WTC11 (cell line): ENCODE results near the gene CACNA1A. TPM values are rescaled to one million over a fixed set of nuclear protein-coding genes. Genes with fewer than 3 reads are reported as not detected.

Source experiments
- ATAC-seq: fragments of 200-7000 bp; cut with Tn5 transposase; 2 replicates; pipeline ENCODE4 v1.10.0; 2021; ENCODE audit warnings: mild to moderate bottlenecking, moderate library complexity
- CTCF ChIA-PET: fragments of 300-600 bp; sonication (Branson Sonifier 250); formaldehyde crosslinking; loops from one replicate; lab custom pipeline; 2021; ENCODE audit warnings: antibody characterized with exemption; lab: Charles Lee
- POLR2A ChIA-PET: fragments of 350-600 bp; sonication (Branson Sonifier 250); formaldehyde crosslinking; loops from one replicate; lab custom pipeline; 2021; ENCODE audit warnings: antibody characterized with exemption; lab: Charles Lee
- DNase-seq: peaks from one replicate; pipeline ENCODE4 v3.0.0; 2021; ENCODE audit warnings: low spot score
- H3K27ac Mint-ChIP-seq: 2 replicates; pipeline ENCODE4 v1.8.0; 2021; ENCODE audit warnings: mixed read lengths
- H3K27me3 Mint-ChIP-seq: 2 replicates; pipeline ENCODE4 v1.8.0; 2021; ENCODE audit warnings: low read depth, mild to moderate bottlenecking, moderate library complexity, mixed read lengths
- H3K36me3 Mint-ChIP-seq: 2 replicates; pipeline ENCODE4 v1.8.0; 2021; ENCODE audit warnings: mixed read lengths
- H3K4me1 Mint-ChIP-seq: 2 replicates; pipeline ENCODE4 v1.8.0; 2022; ENCODE audit warnings: mixed read lengths
- H3K4me3 Mint-ChIP-seq: 2 replicates; pipeline ENCODE4 v1.8.0; 2021; ENCODE audit warnings: mild to moderate bottlenecking, moderate library complexity, mixed read lengths
- H3K9me3 Mint-ChIP-seq: 2 replicates; pipeline ENCODE4 v1.8.0; 2021; ENCODE audit warnings: mixed read lengths
- ATF1 ChIP-seq: sonication (generic); formaldehyde crosslinking; IDR thresholded peaks from 2 replicates; pipeline ENCODE4 v1.8.1; 2023; ENCODE audit warnings: mild to moderate bottlenecking, moderate library complexity, missing genetic modification reagents
- ETV6 ChIP-seq: sonication (generic); formaldehyde crosslinking; IDR thresholded peaks from 2 replicates; pipeline ENCODE4 v1.8.1; 2022; ENCODE audit warnings: mild to moderate bottlenecking, missing genetic modification reagents
- MXD4 ChIP-seq: fragments of 250-450 bp; sonication (Bioruptor Pico); IDR thresholded peaks from 2 replicates; pipeline ENCODE4 v1.8.0; 2021; ENCODE audit warnings: mild to moderate bottlenecking, moderate library complexity, borderline replicate concordance
- MYBL2 ChIP-seq: sonication (generic); formaldehyde crosslinking; IDR thresholded peaks from 2 replicates; pipeline ENCODE4 v1.8.1; 2023; ENCODE audit warnings: mild to moderate bottlenecking, moderate library complexity, missing genetic modification reagents
- NR1H2 ChIP-seq: sonication (generic); formaldehyde crosslinking; IDR thresholded peaks from 2 replicates; pipeline ENCODE4 v1.9.0; 2021; ENCODE audit warnings: mild to moderate bottlenecking, moderate library complexity, missing genetic modification reagents
- PRRX2 ChIP-seq: fragments of 250-450 bp; sonication (Bioruptor Pico); IDR thresholded peaks from 2 replicates; pipeline ENCODE4 v1.8.0; 2021; ENCODE audit warnings: mild to moderate bottlenecking
- SMAD3 ChIP-seq: sonication (generic); formaldehyde crosslinking; IDR thresholded peaks from 2 replicates; pipeline ENCODE4 v1.8.0; 2022; ENCODE audit warnings: missing genetic modification reagents, mild to moderate bottlenecking, borderline replicate concordance
- TEAD1 ChIP-seq: sonication (generic); formaldehyde crosslinking; IDR thresholded peaks from 2 replicates; pipeline ENCODE4 v1.8.0; 2022; ENCODE audit warnings: mild to moderate bottlenecking, missing genetic modification reagents
- ZNF423 ChIP-seq: fragments of 250-450 bp; sonication (Bioruptor Pico); IDR thresholded peaks from 2 replicates; pipeline ENCODE4 v2.1.2; 2022; ENCODE audit warnings: mild to moderate bottlenecking, moderate library complexity
- total RNA-seq: library from RNA; stranded (reverse); gene quantifications from 3 replicates; pipeline ENCODE4 v1.2.3, GENCODE V29; 2021
- TF ChIP-seq, protein P1 (sequence below): sonication (generic); formaldehyde crosslinking; IDR thresholded peaks from 2 replicates; pipeline ENCODE4 v1.8.0; 2022; ENCODE audit warnings: missing genetic modification reagents
- TF ChIP-seq, protein P2 (sequence below): sonication (generic); formaldehyde crosslinking; IDR thresholded peaks from 2 replicates; pipeline ENCODE4 v1.8.0; 2023; ENCODE audit warnings: missing genetic modification reagents, mild to moderate bottlenecking, borderline replicate concordance
- TF ChIP-seq, protein P3 (sequence below): fragments of 250-450 bp; sonication (Bioruptor Pico); IDR thresholded peaks from 2 replicates; pipeline ENCODE4 v1.9.0; 2021; ENCODE audit warnings: moderate library complexity, mild to moderate bottlenecking, inconsistent platforms, borderline replicate concordance
- TF ChIP-seq, protein P4 (sequence below): sonication (generic); formaldehyde crosslinking; IDR thresholded peaks from 2 replicates; pipeline ENCODE4 v1.8.0; 2023; ENCODE audit warnings: missing genetic modification reagents
- TF ChIP-seq, protein P5 (sequence below): sonication (generic); formaldehyde crosslinking; IDR thresholded peaks from 2 replicates; pipeline ENCODE4 v1.8.0; 2023; ENCODE audit warnings: mild to moderate bottlenecking, missing genetic modification reagents
- TF ChIP-seq, protein P6 (sequence below): sonication (generic); formaldehyde crosslinking; IDR thresholded peaks from 2 replicates; pipeline ENCODE4 v1.8.1; 2023; ENCODE audit warnings: mild to moderate bottlenecking, moderate library complexity, missing genetic modification reagents

Gene CACNA1A
- total RNA-seq, 1 experiment from 2014 or later: 28.9 TPM

DNA sequence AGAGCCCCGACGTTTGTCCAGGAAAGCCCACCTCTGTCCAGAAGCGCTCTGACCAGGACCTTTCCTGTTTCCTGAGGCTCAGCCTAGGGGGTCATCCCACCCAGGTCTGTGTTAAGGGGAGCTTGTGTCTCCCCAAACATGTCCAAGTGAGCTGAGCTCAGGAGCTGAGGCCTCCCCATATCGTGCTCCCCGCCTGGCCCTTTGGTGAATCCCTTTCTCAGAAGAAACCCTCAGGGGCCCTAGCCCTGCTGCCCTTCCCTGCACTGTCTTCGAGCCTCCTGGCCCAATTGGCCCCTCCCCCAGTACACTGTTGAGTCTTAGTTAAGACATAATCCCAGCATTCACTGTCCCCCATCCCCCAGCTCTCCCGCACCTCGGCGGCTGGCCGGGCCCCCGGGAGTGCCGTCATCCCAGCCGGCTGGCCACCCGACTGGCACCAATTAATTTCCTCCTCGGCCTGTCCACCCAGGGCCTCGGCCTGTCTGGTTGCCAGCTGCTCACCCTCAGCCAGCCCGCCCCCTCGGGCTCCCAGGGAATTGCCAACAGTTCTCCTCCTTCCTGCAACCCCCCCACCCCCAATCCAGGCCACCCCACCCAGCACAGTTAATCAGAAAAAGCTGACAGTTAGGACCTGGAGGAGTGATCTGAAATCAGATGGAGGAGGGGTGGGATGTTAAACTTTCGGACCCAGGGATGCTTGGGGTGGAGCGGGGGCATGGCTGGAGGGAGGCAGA is 342.5 kb downstream of the CACNA1A start:
- CTCF ChIA-PET: interaction anchor here (0.6 to 3.5 kb wide), 10 partner anchors 9 to 634 kb away, joined by 3 to 42 read pairs (median 4); partner anchors contain the start of genes IER2, NACC1 and STX10
- ATAC-seq: peak; percentile 15
- H3K27ac Mint-ChIP-seq: peak overlapping the region; percentile 100

DNA sequence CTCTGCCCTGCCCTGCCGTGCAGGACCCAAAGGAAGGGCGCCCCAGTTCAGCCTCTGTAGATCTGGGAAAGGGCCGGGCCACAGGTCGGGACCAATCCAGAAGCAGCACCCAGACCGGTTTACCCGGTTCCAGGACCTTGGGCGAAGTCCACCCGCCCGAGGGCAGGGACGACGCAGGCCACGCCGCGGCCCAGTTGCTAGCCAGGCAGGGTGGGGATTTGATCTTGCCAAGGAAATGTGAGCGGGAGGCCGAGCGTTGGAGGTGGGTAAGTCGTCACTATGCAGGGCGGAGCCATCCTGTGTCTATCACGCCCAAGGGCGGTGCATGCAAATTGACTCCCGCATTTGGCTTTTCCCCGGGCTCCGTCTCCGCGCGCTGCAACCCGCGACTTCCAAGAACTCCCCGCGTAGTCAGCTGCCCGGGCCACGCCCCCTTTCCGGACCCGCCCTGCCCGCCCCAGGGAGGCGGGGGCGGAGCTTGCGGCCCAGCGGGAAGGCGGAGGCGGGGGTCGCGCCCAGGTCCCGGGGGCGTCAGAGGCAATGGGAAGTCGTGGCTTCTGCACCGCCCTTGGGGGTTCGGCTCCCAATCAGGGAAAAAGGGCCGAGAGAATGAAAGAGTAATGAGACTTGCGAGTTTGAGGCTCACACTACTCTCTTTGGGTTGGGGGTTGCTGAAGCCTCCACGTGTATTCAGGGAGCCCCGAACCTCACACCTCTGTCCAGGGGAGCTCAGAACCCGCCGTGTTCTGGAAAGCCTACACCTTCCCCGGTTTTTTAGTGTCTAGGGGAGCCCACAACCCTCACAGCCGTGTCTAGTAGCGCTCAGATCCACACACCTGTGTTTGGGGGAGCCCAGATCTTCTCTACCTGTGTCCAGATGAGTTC is 343.3 kb downstream of the CACNA1A start:
- Mint-ChIP-seq H3K4me3 (peak overlapping the region; percentile 72), H3K27me3 (no peaks in the 10 kb centered on the region), H3K9me3 (no peaks in the 10 kb centered on the region), H3K36me3 (no peaks in the 10 kb centered on the region), H3K4me1 (peaks cover 57% of the 10 kb centered on the region), H3K27ac (peak overlapping the region; percentile 99)
- CTCF ChIA-PET: interaction anchor here (0.9 to 3.5 kb wide), 6 partner anchors 8 to 102 kb away, joined by 3 to 42 read pairs (median 6); no protein-coding TSS in a partner anchor
- DNase-seq (peak; percentile 96), ATAC-seq (peak; percentile 55)
- POLR2A ChIA-PET: interaction anchor here (0.5 to 8.6 kb wide), 6 partner anchors 9 to 45 kb away, joined by 3 to 167 read pairs (median 9); partner anchors contain the start of genes IER2, NACC1 and STX10
- TF ChIP-seq, protein P1, sequence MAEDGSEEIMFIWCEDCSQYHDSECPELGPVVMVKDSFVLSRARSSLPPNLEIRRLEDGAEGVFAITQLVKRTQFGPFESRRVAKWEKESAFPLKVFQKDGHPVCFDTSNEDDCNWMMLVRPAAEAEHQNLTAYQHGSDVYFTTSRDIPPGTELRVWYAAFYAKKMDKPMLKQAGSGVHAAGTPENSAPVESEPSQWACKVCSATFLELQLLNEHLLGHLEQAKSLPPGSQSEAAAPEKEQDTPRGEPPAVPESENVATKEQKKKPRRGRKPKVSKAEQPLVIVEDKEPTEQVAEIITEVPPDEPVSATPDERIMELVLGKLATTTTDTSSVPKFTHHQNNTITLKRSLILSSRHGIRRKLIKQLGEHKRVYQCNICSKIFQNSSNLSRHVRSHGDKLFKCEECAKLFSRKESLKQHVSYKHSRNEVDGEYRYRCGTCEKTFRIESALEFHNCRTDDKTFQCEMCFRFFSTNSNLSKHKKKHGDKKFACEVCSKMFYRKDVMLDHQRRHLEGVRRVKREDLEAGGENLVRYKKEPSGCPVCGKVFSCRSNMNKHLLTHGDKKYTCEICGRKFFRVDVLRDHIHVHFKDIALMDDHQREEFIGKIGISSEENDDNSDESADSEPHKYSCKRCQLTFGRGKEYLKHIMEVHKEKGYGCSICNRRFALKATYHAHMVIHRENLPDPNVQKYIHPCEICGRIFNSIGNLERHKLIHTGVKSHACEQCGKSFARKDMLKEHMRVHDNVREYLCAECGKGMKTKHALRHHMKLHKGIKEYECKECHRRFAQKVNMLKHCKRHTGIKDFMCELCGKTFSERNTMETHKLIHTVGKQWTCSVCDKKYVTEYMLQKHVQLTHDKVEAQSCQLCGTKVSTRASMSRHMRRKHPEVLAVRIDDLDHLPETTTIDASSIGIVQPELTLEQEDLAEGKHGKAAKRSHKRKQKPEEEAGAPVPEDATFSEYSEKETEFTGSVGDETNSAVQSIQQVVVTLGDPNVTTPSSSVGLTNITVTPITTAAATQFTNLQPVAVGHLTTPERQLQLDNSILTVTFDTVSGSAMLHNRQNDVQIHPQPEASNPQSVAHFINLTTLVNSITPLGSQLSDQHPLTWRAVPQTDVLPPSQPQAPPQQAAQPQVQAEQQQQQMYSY: peak; percentile 70
- TF ChIP-seq TEAD1 (CRISPR knock-in tag) (no peak), ZNF423 (CRISPR knock-in tag) (peak; percentile 93), NR1H2 (CRISPR knock-in tag) (no peak), MXD4 (no peak), PRRX2 (no peak)
- TF ChIP-seq, protein P2, sequence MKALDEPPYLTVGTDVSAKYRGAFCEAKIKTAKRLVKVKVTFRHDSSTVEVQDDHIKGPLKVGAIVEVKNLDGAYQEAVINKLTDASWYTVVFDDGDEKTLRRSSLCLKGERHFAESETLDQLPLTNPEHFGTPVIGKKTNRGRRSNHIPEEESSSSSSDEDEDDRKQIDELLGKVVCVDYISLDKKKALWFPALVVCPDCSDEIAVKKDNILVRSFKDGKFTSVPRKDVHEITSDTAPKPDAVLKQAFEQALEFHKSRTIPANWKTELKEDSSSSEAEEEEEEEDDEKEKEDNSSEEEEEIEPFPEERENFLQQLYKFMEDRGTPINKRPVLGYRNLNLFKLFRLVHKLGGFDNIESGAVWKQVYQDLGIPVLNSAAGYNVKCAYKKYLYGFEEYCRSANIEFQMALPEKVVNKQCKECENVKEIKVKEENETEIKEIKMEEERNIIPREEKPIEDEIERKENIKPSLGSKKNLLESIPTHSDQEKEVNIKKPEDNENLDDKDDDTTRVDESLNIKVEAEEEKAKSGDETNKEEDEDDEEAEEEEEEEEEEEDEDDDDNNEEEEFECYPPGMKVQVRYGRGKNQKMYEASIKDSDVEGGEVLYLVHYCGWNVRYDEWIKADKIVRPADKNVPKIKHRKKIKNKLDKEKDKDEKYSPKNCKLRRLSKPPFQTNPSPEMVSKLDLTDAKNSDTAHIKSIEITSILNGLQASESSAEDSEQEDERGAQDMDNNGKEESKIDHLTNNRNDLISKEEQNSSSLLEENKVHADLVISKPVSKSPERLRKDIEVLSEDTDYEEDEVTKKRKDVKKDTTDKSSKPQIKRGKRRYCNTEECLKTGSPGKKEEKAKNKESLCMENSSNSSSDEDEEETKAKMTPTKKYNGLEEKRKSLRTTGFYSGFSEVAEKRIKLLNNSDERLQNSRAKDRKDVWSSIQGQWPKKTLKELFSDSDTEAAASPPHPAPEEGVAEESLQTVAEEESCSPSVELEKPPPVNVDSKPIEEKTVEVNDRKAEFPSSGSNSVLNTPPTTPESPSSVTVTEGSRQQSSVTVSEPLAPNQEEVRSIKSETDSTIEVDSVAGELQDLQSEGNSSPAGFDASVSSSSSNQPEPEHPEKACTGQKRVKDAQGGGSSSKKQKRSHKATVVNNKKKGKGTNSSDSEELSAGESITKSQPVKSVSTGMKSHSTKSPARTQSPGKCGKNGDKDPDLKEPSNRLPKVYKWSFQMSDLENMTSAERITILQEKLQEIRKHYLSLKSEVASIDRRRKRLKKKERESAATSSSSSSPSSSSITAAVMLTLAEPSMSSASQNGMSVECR (CRISPR knock-in tag): peak; percentile 86
- TF ChIP-seq, protein P3, sequence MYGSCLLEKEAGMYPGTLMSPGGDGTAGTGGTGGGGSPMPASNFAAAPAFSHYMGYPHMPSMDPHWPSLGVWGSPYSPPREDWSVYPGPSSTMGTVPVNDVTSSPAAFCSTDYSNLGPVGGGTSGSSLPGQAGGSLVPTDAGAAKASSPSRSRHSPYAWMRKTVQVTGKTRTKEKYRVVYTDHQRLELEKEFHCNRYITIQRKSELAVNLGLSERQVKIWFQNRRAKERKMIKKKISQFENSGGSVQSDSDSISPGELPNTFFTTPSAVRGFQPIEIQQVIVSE: no peak
- TF ChIP-seq, protein P4, sequence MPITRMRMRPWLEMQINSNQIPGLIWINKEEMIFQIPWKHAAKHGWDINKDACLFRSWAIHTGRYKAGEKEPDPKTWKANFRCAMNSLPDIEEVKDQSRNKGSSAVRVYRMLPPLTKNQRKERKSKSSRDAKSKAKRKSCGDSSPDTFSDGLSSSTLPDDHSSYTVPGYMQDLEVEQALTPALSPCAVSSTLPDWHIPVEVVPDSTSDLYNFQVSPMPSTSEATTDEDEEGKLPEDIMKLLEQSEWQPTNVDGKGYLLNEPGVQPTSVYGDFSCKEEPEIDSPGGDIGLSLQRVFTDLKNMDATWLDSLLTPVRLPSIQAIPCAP (CRISPR knock-in tag): 0 out of 2 replicates have a peak, but pooled peaks have one; percentile 42

More for the DNA sequence above, 342.5 kb downstream of the CACNA1A start:
- no peaks in the 10 kb centered on the region for H3K9me3 Mint-ChIP-seq
- no peaks in the 10 kb centered on the region for H3K36me3 Mint-ChIP-seq
- no peaks in the 10 kb centered on the region for H3K27me3 Mint-ChIP-seq
- H3K4me1 Mint-ChIP-seq: peaks cover 59% of the 10 kb centered on the region
- POLR2A ChIA-PET: interaction anchor here (0.5 to 8.6 kb wide), 5 partner anchors 10 to 1914 kb away, joined by 3 to 167 read pairs (median 13); partner anchors contain the start of genes IER2 and STX10
- peak; percentile 80 for DNase-seq
- peak overlapping the region; percentile 69 for H3K4me3 Mint-ChIP-seq
- TF ChIP-seq, protein P5, sequence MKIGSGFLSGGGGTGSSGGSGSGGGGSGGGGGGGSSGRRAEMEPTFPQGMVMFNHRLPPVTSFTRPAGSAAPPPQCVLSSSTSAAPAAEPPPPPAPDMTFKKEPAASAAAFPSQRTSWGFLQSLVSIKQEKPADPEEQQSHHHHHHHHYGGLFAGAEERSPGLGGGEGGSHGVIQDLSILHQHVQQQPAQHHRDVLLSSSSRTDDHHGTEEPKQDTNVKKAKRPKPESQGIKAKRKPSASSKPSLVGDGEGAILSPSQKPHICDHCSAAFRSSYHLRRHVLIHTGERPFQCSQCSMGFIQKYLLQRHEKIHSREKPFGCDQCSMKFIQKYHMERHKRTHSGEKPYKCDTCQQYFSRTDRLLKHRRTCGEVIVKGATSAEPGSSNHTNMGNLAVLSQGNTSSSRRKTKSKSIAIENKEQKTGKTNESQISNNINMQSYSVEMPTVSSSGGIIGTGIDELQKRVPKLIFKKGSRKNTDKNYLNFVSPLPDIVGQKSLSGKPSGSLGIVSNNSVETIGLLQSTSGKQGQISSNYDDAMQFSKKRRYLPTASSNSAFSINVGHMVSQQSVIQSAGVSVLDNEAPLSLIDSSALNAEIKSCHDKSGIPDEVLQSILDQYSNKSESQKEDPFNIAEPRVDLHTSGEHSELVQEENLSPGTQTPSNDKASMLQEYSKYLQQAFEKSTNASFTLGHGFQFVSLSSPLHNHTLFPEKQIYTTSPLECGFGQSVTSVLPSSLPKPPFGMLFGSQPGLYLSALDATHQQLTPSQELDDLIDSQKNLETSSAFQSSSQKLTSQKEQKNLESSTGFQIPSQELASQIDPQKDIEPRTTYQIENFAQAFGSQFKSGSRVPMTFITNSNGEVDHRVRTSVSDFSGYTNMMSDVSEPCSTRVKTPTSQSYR: peak; percentile 86; the same call in 1 of the 2 replicates
- TF ChIP-seq, protein P6, sequence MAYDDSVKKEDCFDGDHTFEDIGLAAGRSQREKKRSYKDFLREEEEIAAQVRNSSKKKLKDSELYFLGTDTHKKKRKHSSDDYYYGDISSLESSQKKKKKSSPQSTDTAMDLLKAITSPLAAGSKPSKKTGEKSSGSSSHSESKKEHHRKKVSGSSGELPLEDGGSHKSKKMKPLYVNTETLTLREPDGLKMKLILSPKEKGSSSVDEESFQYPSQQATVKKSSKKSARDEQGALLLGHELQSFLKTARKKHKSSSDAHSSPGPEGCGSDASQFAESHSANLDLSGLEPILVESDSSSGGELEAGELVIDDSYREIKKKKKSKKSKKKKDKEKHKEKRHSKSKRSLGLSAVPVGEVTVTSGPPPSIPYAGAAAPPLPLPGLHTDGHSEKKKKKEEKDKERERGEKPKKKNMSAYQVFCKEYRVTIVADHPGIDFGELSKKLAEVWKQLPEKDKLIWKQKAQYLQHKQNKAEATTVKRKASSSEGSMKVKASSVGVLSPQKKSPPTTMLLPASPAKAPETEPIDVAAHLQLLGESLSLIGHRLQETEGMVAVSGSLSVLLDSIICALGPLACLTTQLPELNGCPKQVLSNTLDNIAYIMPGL (CRISPR knock-in tag): peak; percentile 20; the same call in 1 of the 2 replicates
- TF ChIP-seq MYBL2 (CRISPR knock-in tag): no peak
- TF ChIP-seq SMAD3 (CRISPR knock-in tag): no peak
- no peak for TF ChIP-seq ETV6
- no peak for TF ChIP-seq ATF1 (CRISPR knock-in tag)
